Effector memory CD4-positive, alpha-beta T cell (primary cell): ENCODE data around the gene PLEKHA7.
A peak's percentile ranks its signal among the peaks of the same experiment; 100 is the strongest.

ENCODE experiments used
- DNase-seq, 3 donors: peaks; one replicate each; pipeline ENCODE4 v3.0.0-alpha.2; 2020
- H3K27ac ChIP-seq: 2 replicates; pipeline ENCODE4 v1.7.0; 2013; ENCODE audit warnings: mild to moderate bottlenecking, low read length, moderate library complexity; ENCODE audit not compliant: insufficient read depth, poor library complexity, severe bottlenecking
- H3K27me3 ChIP-seq: replicated peaks from 2 replicates; pipeline ENCODE4 v1.7.0; 2013; ENCODE audit warnings: mild to moderate bottlenecking, low read length; ENCODE audit not compliant: insufficient read depth, control insufficient read depth, poor library complexity, severe bottlenecking
- H3K36me3 ChIP-seq: 2 replicates; pipeline ENCODE4 v1.7.0; 2013; ENCODE audit warnings: mild to moderate bottlenecking, low read length, moderate library complexity; ENCODE audit not compliant: control insufficient read depth, insufficient read depth
- H3K4me1 ChIP-seq: 2 replicates; pipeline ENCODE4 v1.7.0; 2013; ENCODE audit warnings: low read length, mild to moderate bottlenecking; ENCODE audit not compliant: control insufficient read depth, insufficient read depth, poor library complexity, severe bottlenecking
- H3K4me3 ChIP-seq: 2 replicates; pipeline ENCODE4 v1.7.0; 2013; ENCODE audit warnings: low read length, low read depth, mild to moderate bottlenecking; ENCODE audit not compliant: insufficient read depth, poor library complexity, severe bottlenecking
- H3K9me3 ChIP-seq: 2 replicates; pipeline ENCODE4 v1.7.0; 2013; ENCODE audit warnings: mild to moderate bottlenecking, low read length, moderate library complexity; ENCODE audit not compliant: control insufficient read depth

Gene PLEKHA7

GRCh38 chr11:16820324-16821092, 193.7 kb downstream of the PLEKHA7 start:
- H3K27ac ChIP-seq: no peak overlapping the region
- no peaks in the 10 kb centered on the region for H3K9me3 ChIP-seq
- H3K36me3 ChIP-seq: no peaks in the 10 kb centered on the region

GRCh38 chr11:16818284-16818683, 195.9 kb downstream of the PLEKHA7 start:
- Histone ChIP-seq H3K4me1 (peaks cover 4% of the 10 kb centered on the region), H3K36me3 (no peaks in the 10 kb centered on the region)

More at GRCh38 chr11:16820324-16821092, 193.7 kb downstream of the PLEKHA7 start:
- Histone ChIP-seq H3K4me1 (peaks cover 4% of the 10 kb centered on the region), H3K4me3 (no peak overlapping the region), H3K27me3 (no peaks in the 10 kb centered on the region)
- peak; percentile 6 to 38 (median 15) for DNase-seq

GRCh38 chr11:16817351-16817750, 196.9 kb downstream of the PLEKHA7 start:
- Histone ChIP-seq H3K27me3 (no peaks in the 10 kb centered on the region), H3K4me1 (peaks cover 4% of the 10 kb centered on the region), H3K4me3 (no peak overlapping the region), H3K9me3 (no peaks in the 10 kb centered on the region), H3K36me3 (no peaks in the 10 kb centered on the region), H3K27ac (no peak overlapping the region)
- DNase-seq: no peak

More at GRCh38 chr11:16818284-16818683, 195.9 kb downstream of the PLEKHA7 start:
- DNase-seq: no peak
- no peak overlapping the region for H3K27ac ChIP-seq
- H3K9me3 ChIP-seq: no peaks in the 10 kb centered on the region
- H3K27me3 ChIP-seq: no peaks in the 10 kb centered on the region
- H3K4me3 ChIP-seq: no peak overlapping the region

- H3K27me3 ChIP-seq: no peaks in the 10 kb centered on the region
- no peak overlapping the region for H3K27ac ChIP-seq
- H3K4me3 ChIP-seq: no peak overlapping the region
- H3K4me1 ChIP-seq: peaks cover 4% of the 10 kb centered on the region
- H3K9me3 ChIP-seq: no peaks in the 10 kb centered on the region
- DNase-seq: no peak
- no peaks in the 10 kb centered on the region for H3K36me3 ChIP-seq
Measured at GRCh38 chr11:16816358-16817270, 197.6 kb downstream of the PLEKHA7 start.

- no peak overlapping the region for H3K4me3 ChIP-seq
- H3K36me3 ChIP-seq: no peaks in the 10 kb centered on the region
- no peaks in the 10 kb centered on the region for H3K27me3 ChIP-seq
- no peaks in the 10 kb centered on the region for H3K4me1 ChIP-seq
- no peaks in the 10 kb centered on the region for H3K9me3 ChIP-seq
- no peak overlapping the region for H3K27ac ChIP-seq
- no peak for DNase-seq
Measured at GRCh38 chr11:16815047-16815767, 199.0 kb downstream of the PLEKHA7 start.

GRCh38 chr11:16814410-16815046, 199.7 kb downstream of the PLEKHA7 start:
- Histone ChIP-seq H3K36me3 (no peaks in the 10 kb centered on the region), H3K4me3 (no peak overlapping the region), H3K4me1 (no peaks in the 10 kb centered on the region), H3K27me3 (no peaks in the 10 kb centered on the region), H3K9me3 (no peaks in the 10 kb centered on the region), H3K27ac (no peak overlapping the region)
- DNase-seq: no peak

GRCh38 chr11:16813126-16813525, 201.1 kb downstream of the PLEKHA7 start:
- no peak overlapping the region for H3K27ac ChIP-seq
- H3K27me3 ChIP-seq: no peaks in the 10 kb centered on the region
- no peak for DNase-seq
- H3K36me3 ChIP-seq: no peaks in the 10 kb centered on the region
- no peak overlapping the region for H3K4me3 ChIP-seq
- H3K4me1 ChIP-seq: no peaks in the 10 kb centered on the region
- H3K9me3 ChIP-seq: no peaks in the 10 kb centered on the region

GRCh38 chr11:16812274-16812673, 201.9 kb downstream of the PLEKHA7 start:
- H3K27me3 ChIP-seq: no peaks in the 10 kb centered on the region
- no peak for DNase-seq
- no peaks in the 10 kb centered on the region for H3K4me1 ChIP-seq
- no peaks in the 10 kb centered on the region for H3K36me3 ChIP-seq
- H3K9me3 ChIP-seq: no peaks in the 10 kb centered on the region
- no peak overlapping the region for H3K27ac ChIP-seq
- H3K4me3 ChIP-seq: no peak overlapping the region

- no peaks in the 10 kb centered on the region for H3K4me1 ChIP-seq
- H3K27ac ChIP-seq: no peak overlapping the region
- no peaks in the 10 kb centered on the region for H3K27me3 ChIP-seq
- H3K9me3 ChIP-seq: no peaks in the 10 kb centered on the region
- no peak for DNase-seq
- H3K4me3 ChIP-seq: no peak overlapping the region
- H3K36me3 ChIP-seq: no peaks in the 10 kb centered on the region
Measured at GRCh38 chr11:16811136-16812020, 202.8 kb downstream of the PLEKHA7 start.
